Stimulated activated CD4-positive, alpha-beta T cell treated with anti-CD3 and anti-CD28 coated beads, Interleukin-12 subunit alpha, Interleukin-12 subunit beta, amount 100 ng/mL, for 4 hours (primary cell): ENCODE measurements around the gene RGS18.
"Not testable (repeated sequence)": the region's sequence is repeated elsewhere in the genome, so short reads cannot be mapped to it uniquely, and the experiment has no call there.

Source experiments
- DNase-seq: peaks from one replicate; pipeline ENCODE4 v3.0.0-alpha.2; 2020

The RGS18 gene

GRCh38 chr1:192167911-192168700, 9.8 kb downstream of the RGS18 start:
- no peak for DNase-seq

- no peak for DNase-seq
These were observed 10.7 kb downstream of the RGS18 start for GRCh38 chr1:192168964-192169363.

- no peak for DNase-seq
These were observed 12.1 kb downstream of the RGS18 start for GRCh38 chr1:192170196-192170984.

GRCh38 chr1:192171123-192171522, 12.9 kb downstream of the RGS18 start:
- no peak for DNase-seq

GRCh38 chr1:192175971-192176370, 17.7 kb downstream of the RGS18 start:
- DNase-seq: no peak

- no peak for DNase-seq
These were observed 25.5 kb downstream of the RGS18 start for GRCh38 chr1:192183788-192184187.

- DNase-seq: no peak
These were observed 27.9 kb downstream of the RGS18 start for GRCh38 chr1:192186197-192186596.

- DNase-seq: no peak
These were observed 31.8 kb downstream of the RGS18 start for GRCh38 chr1:192190066-192190465.

- no peak for DNase-seq
These were observed 43.0 kb downstream of the RGS18 start for GRCh38 chr1:192201303-192201702.

GRCh38 chr1:192224396-192224795, 66.1 kb downstream of the RGS18 start:
- DNase-seq: no peak

- DNase-seq: no peak
These were observed 66.6 kb downstream of the RGS18 start for GRCh38 chr1:192224846-192225245.

- DNase-seq: no peak
These were observed 67.0 kb downstream of the RGS18 start for GRCh38 chr1:192225266-192225665.

GRCh38 chr1:192225703-192226102, 67.4 kb downstream of the RGS18 start:
- no peak for DNase-seq

GRCh38 chr1:192227330-192227729, 69.1 kb downstream of the RGS18 start:
- no peak for DNase-seq

GRCh38 chr1:192227980-192228379, 69.7 kb downstream of the RGS18 start:
- DNase-seq: not testable (repeated sequence)

GRCh38 chr1:192232817-192233417, 74.7 kb downstream of the RGS18 start:
- DNase-seq: no peak

GRCh38 chr1:192235127-192235526, 76.9 kb downstream of the RGS18 start:
- no peak for DNase-seq
